GM21717 (cell line): ENCODE measurements around the gene TJAP1.
"Not testable (repeated sequence)": the region's sequence is repeated elsewhere in the genome, so short reads cannot be mapped to it uniquely, and the experiment has no call there.

Experiments
- ATAC-seq: cut with Tn5 transposase; IDR thresholded peaks from one replicate; pipeline ENCODE4 v1.9.1; 2021; ENCODE audit warnings: mild to moderate bottlenecking, moderate library complexity; ENCODE audit not compliant: unreplicated experiment

Gene TJAP1

GRCh38 chr6:43478008-43478372 lies 620 bp downstream of the TJAP1 start:
- ATAC-seq, result no peak

GRCh38 chr6:43481075-43481474 lies 3.7 kb downstream of the TJAP1 start:
- ATAC-seq, result no peak

- ATAC-seq, result no peak
These were observed 4.3 kb downstream of the TJAP1 start for GRCh38 chr6:43481591-43482236.

- no peak for ATAC-seq
These were observed 11.4 kb downstream of the TJAP1 start for GRCh38 chr6:43488667-43489276.

GRCh38 chr6:43489277-43490072 lies 12.1 kb downstream of the TJAP1 start:
- no peak for ATAC-seq

GRCh38 chr6:43490523-43490939 lies 13.2 kb downstream of the TJAP1 start:
- ATAC-seq, result no peak

- no peak for ATAC-seq
These were observed 14.6 kb downstream of the TJAP1 start for GRCh38 chr6:43491750-43492661.

GRCh38 chr6:43492673-43493072 lies 15.3 kb downstream of the TJAP1 start:
- no peak for ATAC-seq

- ATAC-seq, result no peak
These were observed 15.9 kb downstream of the TJAP1 start for GRCh38 chr6:43493230-43493629.

GRCh38 chr6:43493833-43494232 lies 16.5 kb downstream of the TJAP1 start:
- no peak for ATAC-seq

GRCh38 chr6:43494321-43494720 lies 17.0 kb downstream of the TJAP1 start:
- no peak for ATAC-seq

- no peak for ATAC-seq
These were observed 17.4 kb downstream of the TJAP1 start for GRCh38 chr6:43494766-43495165.

GRCh38 chr6:43495409-43495941 lies 18.1 kb downstream of the TJAP1 start:
- ATAC-seq, result no peak

GRCh38 chr6:43496370-43497128 lies 19.2 kb downstream of the TJAP1 start:
- ATAC-seq, result no peak

- no peak for ATAC-seq
These were observed 19.7 kb downstream of the TJAP1 start for GRCh38 chr6:43497129-43497396.

- ATAC-seq, result no peak
These were observed 20.3 kb downstream of the TJAP1 start for GRCh38 chr6:43497689-43498088.

GRCh38 chr6:43498291-43498690 lies 20.9 kb downstream of the TJAP1 start:
- not testable (repeated sequence) for ATAC-seq

- ATAC-seq, result no peak
These were observed 21.9 kb downstream of the TJAP1 start for GRCh38 chr6:43499028-43499815.

GRCh38 chr6:43500921-43501320 lies 23.6 kb downstream of the TJAP1 start:
- no peak for ATAC-seq

- ATAC-seq, result no peak
These were observed 25.3 kb downstream of the TJAP1 start for GRCh38 chr6:43502666-43503065.
